ENCODE data around the gene RB1.

RB1 gene

GRCh38 chr13:48496271-48497161 lies 193.0 kb downstream of the RB1 start:
- DNase-seq (ENCODE audit: low spot score), result no peak

- DNase-seq (ENCODE audit: low spot score), result no peak
Measured at GRCh38 chr13:48497669-48498068, 194.1 kb downstream of the RB1 start.

GRCh38 chr13:48500652-48501197 lies 197.2 kb downstream of the RB1 start:
- DNase-seq (ENCODE audit: low spot score), result no peak

- DNase-seq (ENCODE audit: low spot score), result no peak
Measured at GRCh38 chr13:48501705-48502104, 198.2 kb downstream of the RB1 start.

GRCh38 chr13:48502601-48503319 lies 199.2 kb downstream of the RB1 start:
- DNase-seq (ENCODE audit: low spot score), result no peak

- DNase-seq (ENCODE audit: low spot score), result no peak
Measured at GRCh38 chr13:48504606-48505005, 201.1 kb downstream of the RB1 start.

- no peak for DNase-seq (ENCODE audit: low spot score)
Measured at GRCh38 chr13:48505012-48505411, 201.5 kb downstream of the RB1 start.

- DNase-seq (ENCODE audit: low spot score), result no peak
Measured at GRCh38 chr13:48505597-48506091, 202.1 kb downstream of the RB1 start.

GRCh38 chr13:48506092-48506701 lies 202.6 kb downstream of the RB1 start:
- no peak for DNase-seq (ENCODE audit: low spot score)

GRCh38 chr13:48507021-48507420 lies 203.5 kb downstream of the RB1 start:
- DNase-seq (ENCODE audit: low spot score), result no peak

GRCh38 chr13:48508011-48508410 lies 204.5 kb downstream of the RB1 start:
- no peak for DNase-seq (ENCODE audit: low spot score)

- DNase-seq (ENCODE audit: low spot score), result no peak
Measured at GRCh38 chr13:48510698-48511097, 207.1 kb downstream of the RB1 start.

- DNase-seq (ENCODE audit: low spot score), result no peak
Measured at GRCh38 chr13:48511621-48512230, 208.2 kb downstream of the RB1 start.

- DNase-seq (ENCODE audit: low spot score), result no peak
Measured at GRCh38 chr13:48514793-48515192, 211.2 kb downstream of the RB1 start.

- DNase-seq (ENCODE audit: low spot score), result no peak
Measured at GRCh38 chr13:48515732-48516131, 212.2 kb downstream of the RB1 start.

- no peak for DNase-seq (ENCODE audit: low spot score)
Measured at GRCh38 chr13:48518083-48518482, 214.5 kb downstream of the RB1 start.

- no peak for DNase-seq (ENCODE audit: low spot score)
Measured at GRCh38 chr13:48526286-48526685, 222.7 kb downstream of the RB1 start.

GRCh38 chr13:48527955-48528354 lies 224.4 kb downstream of the RB1 start:
- no peak for DNase-seq (ENCODE audit: low spot score)

GRCh38 chr13:48528720-48529119 lies 225.2 kb downstream of the RB1 start:
- no peak for DNase-seq (ENCODE audit: low spot score)

- no peak for DNase-seq (ENCODE audit: low spot score)
Measured at GRCh38 chr13:48530833-48531232, 227.3 kb downstream of the RB1 start.
